GM03348 (cell line): Measurements from ENCODE around the gene SMARCB1.

ENCODE experiments used
- DNase-seq: peaks from one replicate; pipeline ENCODE4 v3.0.0; 2012; ENCODE audit warnings: low spot score

SMARCB1 gene

DNA sequence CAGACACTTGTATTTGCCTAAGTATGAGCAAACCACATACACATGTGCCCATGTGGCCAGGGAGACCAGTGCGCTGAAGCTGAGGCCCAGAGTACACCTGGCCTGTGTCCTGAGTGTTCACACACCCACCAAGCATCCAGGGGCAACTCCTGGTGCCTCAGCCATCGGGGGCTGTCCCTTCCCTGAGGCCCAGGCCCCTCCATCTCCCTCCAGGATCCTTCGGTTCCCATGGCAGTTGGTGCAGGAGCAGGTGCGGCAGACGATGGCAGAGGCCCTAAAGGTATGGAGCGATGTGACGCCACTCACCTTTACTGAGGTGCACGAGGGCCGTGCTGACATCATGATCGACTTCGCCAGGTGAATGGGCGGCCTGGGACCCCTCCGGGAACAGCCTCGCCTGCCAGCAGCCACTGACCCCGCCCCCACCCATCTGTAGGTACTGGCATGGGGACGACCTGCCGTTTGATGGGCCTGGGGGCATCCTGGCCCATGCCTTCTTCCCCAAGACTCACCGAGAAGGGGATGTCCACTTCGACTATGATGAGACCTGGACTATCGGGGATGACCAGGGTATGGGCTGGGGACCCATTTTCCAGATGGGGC lies 6.5 kb upstream of the SMARCB1 start:
- DNase-seq, result no peak

DNA sequence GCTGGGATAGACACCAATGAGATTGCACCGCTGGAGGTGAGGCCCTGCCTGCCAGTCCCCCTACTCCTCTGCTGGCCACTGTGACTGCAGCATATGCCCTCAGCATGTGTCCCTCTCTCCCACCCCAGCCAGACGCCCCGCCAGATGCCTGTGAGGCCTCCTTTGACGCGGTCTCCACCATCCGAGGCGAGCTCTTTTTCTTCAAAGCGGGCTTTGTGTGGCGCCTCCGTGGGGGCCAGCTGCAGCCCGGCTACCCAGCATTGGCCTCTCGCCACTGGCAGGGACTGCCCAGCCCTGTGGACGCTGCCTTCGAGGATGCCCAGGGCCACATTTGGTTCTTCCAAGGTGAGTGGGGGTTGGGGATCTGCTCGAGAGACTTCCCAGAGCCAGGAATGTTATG lies 5.7 kb upstream of the SMARCB1 start:
- DNase-seq, result no peak

DNA sequence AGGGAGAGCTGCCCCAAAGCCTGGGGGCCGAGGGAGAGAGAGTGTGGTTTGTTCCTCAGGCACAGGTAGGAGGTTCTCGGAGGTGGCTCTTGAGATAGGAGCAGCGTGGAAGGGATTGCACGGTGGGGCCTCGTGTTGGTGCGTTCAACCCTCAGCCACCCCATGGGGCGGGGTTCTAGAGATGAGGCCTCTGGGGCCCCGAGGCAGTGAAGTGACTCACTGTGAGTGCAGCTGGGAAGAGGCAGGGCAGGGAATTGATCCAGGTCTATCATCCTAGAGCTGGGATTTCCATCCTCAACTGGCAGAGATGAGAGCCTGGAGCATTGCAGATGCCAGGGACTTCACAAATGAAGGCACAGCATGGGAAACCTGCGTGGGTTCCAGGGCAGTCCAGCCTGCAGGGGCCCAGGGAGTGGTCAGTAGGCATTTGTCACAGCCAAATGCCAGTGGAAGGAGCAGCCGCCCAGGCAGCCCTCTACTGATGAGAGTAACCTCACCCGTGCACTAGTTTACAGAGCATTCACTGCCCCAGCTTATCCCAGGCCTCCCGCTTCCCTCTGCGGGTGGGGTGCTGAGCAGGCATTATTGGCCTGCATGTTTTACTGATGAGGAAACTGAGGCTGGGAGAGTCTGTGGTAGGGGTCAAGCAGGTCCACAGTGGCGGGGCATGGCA lies 5.1 kb upstream of the SMARCB1 start:
- DNase-seq, result peak; percentile 91

DNA sequence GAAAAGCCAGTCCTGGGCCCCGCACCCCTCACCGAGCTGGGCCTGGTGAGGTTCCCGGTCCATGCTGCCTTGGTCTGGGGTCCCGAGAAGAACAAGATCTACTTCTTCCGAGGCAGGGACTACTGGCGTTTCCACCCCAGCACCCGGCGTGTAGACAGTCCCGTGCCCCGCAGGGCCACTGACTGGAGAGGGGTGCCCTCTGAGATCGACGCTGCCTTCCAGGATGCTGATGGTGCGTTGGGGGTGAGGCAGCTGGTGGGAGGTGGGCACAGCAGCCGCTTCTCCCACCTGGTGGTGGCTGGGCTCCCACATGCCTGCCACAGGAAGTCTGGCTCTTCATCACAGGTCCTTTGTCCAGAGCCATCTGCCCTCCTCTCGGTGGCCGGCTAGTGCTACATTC lies 4.5 kb upstream of the SMARCB1 start:
- DNase-seq, result no peak

DNA sequence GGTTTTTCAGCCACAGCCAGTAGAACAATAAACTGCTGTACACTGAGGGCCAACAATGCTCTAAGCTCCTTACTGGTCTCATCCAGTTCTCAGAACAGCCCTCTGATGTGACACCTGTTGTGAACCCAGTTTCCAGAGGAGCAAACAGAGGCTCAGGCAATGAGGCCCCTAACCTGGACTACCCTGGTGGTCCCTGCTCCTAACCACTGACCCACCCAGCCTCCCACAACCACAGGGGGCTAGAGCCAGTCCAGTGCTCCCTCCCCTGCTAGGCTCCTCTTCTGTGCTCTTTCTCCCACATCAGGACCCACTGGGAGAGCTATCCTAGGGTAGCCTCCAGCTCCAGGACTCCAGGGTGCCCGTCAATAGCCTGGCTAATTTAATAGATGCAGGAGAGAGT lies 4.1 kb upstream of the SMARCB1 start:
- DNase-seq, result no peak

DNA sequence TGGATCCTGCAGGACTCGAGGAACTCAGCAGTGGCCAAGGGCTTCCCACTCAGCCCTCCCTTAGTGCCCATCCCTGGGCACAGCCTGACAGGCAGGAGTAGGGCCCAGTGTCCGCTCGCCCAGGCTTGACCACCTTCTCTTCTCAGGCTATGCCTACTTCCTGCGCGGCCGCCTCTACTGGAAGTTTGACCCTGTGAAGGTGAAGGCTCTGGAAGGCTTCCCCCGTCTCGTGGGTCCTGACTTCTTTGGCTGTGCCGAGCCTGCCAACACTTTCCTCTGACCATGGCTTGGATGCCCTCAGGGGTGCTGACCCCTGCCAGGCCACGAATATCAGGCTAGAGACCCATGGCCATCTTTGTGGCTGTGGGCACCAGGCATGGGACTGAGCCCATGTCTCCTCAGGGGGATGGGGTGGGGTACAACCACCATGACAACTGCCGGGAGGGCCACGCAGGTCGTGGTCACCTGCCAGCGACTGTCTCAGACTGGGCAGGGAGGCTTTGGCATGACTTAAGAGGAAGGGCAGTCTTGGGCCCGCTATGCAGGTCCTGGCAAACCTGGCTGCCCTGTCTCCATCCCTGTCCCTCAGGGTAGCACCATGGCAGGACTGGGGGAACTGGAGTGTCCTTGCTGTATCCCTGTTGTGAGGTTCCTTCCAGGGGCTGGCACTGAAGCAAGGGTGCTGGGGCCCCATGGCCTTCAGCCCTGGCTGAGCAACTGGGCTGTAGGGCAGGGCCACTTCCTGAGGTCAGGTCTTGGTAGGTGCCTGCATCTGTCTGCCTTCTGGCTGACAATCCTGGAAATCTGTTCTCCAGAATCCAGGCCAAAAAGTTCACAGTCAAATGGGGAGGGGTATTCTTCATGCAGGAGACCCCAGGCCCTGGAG lies 3.3 kb upstream of the SMARCB1 start:
- DNase-seq, result no peak

DNA sequence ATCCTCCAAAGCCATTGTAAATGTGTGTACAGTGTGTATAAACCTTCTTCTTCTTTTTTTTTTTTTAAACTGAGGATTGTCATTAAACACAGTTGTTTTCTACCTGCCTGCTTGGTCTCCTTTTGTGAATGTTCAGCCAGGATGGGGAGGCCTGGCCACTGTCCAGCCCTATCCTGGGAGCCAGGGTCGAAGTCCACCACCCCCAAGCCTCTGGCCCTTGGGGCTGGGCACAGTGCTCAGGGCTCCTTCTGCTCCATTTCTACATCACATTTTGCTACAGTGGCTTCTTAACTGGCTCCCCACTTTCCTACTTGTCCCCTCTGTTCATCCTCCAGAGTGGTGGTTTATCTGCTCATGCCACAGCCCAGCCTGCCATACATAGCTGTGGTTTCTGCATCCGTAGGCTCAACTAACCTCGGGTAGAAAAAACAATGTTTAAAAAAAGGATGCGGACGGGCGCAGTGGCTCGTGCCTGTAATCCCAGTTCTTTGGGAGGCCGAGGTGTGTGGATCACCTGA lies 2.5 kb upstream of the SMARCB1 start:
- no peak for DNase-seq

DNA sequence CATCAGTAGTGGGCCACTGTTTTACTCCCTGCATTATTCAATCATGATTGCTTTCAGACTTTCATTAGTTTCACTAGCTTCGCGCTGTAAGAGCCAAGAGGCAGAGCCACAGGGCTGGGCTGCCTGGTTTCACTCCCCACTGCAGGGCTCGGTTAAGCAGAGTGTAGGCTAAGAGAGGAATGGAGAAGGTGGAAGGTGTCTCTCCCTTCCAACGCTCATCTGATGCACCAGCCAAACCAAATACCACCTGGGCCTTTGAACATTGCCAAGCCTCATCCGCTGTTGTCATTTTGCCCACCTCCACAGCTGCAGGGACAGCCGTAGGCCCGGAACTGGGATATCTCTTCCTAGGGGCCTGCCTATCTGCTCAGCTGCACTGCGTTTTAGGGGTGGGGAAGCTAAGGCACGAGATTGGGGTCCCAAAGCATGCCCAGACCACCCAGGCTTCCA lies 480 bp upstream of the SMARCB1 start:
- no peak for DNase-seq

DNA sequence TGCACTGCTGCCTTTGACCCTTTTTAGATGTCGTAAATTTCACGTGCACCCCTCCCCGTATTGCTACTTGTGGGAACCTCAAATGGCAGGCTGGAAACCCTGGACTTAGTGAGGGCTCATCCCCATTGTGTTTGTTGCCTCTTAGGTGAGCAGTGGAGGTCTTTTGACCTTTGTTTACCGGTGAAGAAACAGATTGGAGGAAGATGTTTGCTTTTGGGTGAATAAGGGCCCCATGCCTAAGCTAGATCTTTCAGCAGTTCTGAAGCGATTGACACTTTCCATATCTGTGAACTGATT lies 782 bp downstream of the SMARCB1 start:
- no peak for DNase-seq

DNA sequence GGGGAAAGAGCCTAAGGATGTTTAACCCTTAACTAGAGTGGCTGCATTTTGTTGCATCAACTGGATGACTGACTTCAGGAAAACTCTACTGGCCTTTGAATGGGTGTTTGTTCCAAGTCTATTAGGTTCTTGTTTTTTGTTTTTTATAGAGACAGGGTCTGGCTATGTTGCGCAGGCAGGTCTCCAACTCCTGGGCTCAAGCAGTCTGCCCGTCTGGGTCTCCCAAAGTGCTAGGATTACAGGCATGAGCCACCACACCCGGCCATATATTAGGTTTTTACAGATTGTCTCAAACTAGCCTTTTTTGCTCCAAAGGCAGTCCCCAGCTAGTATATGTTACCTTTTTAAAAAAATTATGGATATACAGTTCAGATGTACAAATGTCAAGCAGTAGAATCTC lies 1.1 kb downstream of the SMARCB1 start:
- DNase-seq, result no peak

DNA sequence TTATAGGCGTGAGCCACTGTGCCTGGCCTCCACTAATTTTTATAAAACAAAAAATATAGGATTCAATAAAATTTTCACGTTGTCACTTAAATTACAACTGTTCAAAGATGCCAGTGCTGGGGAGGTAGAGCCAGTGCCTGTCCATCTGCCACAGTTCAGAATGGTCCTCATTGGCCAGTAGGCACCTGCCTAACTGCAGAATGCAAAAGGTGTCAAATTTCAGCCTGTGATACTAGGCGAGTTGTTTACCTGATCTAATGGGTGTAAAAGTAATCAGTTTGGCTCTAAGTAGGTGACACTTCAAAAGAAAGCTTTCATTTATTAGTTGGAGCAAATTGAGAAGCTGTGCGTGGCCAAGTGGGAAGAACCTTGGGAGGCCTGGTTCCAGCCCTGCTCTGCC lies 2.4 kb downstream of the SMARCB1 start:
- no peak for DNase-seq

DNA sequence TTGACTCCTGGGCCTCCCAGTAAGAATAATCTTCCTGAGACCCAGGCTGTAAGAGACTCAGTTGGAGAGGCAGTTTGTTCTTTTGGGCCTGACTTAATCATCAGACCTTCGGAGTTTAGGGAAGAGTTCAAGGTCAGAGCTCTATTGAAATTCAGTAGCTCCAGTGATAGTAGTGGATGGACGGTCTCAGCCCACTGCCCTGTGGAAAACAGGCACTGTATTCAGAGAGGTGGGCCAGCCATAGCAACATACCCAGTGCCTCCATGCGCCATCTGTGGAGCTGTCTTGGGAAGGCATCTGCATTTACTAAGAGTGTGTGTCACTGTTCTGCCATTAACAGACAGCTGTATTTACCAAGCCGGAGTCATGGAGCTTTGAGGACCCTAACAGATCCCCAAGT lies 2.9 kb downstream of the SMARCB1 start:
- DNase-seq, result no peak

DNA sequence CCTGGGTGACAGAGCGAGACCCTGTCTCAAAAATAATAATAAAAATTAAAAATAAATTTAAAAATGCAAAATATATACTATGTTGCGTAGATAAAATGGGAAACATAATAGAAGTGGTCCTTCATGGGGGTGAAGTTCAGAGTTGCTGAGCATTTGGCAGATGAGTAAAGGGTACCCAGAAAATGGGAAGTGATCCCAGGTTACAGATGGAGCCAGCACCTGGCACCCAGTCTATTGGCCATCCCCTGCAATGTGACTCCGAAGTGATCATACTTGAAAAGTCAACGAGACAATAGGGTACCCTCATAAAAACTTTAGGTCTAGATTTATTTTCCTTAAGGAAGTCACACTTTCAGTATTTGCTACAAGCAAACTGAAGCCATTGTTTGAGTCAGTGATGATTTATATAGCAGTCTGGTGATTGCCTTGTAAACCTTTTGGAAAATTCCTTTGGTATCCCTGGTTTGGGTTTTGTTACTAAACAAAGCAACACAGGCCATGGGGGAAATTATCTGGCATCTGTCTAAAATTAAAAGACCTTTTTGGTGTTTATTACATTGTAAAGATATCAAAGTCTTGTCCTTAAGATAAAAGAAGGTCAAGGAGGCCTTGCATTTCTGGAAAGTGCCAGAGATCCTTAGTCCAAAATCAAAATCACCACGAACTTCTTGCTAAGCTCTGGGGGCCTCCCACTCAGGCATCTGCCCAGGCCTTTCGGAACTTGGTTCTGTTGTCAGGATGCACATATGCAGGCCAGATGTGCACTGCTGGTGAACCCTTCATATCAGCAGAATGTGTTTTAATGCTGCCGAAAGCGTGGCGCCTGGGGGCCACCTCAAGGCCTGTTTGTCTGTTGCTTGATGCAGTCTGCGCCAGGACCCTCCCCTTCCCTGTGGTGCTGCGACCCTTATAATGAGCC lies 4.3 kb downstream of the SMARCB1 start:
- peak; percentile 87 for DNase-seq

DNA sequence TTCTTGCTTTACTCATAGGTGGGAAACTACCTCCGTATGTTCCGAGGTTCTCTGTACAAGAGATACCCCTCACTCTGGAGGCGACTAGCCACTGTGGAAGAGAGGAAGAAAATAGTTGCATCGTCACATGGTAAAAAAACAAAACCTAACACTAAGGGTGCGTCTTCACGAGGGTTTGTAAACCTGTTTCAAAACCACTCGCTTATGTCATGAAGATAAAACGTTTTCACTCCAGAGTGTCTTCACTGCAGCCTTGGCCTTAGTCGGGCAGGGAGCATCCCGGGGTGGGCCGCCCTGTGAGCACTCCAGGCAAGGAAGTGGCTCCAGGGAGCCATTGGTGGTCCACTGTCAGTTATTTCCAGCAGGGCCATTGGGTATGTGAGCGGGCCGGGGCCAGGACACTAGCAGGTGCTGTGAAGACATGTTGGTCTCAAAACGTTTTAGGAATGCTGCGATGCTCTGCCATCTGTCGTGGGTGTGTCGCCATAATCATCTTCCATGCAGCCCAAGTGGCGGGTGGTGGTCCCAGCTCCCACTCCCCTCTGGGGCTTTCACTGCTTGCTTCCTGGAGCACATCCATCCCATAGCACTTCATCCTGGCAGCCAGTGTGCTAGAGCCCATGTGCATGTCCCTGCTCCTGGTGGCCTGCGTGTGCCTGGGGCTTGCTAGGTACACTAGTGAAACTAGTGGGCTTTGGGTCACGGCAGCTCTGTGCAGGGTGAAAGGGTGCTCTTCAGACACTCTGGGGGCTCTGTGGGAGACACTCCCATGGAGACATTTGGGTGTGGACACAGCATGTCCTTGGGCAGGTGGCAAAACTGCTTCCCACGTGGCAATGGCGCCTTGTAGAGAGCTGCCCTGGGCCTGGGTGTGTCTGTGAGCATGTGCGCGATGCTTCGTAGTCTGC lies 5.2 kb downstream of the SMARCB1 start:
- DNase-seq, result no peak

DNA sequence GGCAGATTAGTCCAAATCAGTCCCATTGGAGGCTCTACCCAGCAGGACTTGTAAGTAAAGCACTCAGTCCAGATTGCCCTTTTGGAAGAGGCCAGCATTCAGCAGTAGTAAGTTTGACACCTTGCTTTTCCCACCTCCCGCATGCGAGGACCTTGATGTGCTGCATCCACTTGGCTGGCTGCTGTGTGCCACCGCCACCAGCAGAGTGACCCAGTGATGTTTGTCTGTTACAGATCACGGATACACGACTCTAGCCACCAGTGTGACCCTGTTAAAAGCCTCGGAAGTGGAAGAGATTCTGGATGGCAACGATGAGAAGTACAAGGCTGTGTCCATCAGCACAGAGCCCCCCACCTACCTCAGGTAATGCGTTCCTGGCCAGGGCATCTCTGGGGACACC lies 6.6 kb downstream of the SMARCB1 start:
- DNase-seq, result no peak

DNA sequence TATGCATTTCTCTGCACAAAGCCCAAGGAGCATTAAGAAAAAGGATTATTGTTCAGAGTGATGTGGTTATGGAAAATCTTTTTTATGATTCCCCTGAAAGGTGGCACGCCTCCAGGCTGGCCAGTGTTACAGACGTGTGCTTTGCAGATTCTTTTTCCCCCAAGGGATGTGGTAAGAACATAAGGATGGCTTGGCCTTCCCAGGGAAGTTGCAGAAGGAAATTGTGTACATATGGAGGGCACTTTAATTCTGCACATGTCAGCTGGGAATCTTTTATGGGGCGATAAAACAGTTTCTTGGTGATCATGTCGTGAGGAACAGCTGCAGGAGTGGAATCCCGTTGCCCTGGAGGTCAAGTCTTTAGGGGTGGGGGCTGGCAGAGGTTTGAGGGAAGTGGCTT lies 9.7 kb downstream of the SMARCB1 start:
- DNase-seq, result no peak

DNA sequence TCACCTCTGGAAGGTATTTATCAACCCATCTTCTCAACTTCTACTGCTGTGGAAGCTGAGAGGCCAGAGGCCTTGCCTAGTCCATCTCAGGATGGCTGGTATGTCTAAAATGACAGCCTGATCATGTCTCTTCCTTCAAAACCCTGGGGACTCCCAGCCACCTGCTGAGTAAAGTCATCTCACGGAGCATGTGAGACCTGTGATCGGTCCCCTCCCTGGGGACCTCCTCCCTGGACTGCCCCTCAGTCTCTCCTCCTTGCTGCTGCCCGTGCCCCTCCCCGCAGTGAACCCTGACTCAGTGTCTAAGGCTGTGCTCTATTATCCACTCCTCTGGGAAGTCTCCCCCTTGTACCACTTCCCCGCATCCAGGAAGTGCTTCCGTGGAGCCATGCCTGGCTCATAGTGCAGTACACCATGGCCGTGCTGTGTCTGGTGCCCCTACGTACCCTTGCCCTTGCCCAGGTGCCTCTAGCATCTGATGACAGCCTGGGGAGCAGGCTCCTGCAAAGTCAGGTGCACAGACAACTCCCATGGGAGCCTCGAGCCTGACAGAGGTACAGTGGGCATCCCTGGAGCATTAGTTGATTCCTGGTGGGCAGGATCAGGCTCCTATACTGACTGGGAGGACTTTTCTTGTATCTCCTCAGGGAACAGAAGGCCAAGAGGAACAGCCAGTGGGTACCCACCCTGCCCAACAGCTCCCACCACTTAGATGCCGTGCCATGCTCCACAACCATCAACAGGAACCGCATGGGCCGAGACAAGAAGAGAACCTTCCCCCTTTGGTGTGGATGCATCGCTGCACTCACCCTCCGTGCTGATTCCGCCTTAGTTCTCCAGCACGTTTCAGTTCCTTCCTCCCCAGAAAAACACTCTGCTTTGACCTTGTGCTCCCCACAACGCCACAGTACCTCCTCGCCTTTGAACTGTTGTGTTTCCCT lies 13.8 kb downstream of the SMARCB1 start:
- no peak for DNase-seq

DNA sequence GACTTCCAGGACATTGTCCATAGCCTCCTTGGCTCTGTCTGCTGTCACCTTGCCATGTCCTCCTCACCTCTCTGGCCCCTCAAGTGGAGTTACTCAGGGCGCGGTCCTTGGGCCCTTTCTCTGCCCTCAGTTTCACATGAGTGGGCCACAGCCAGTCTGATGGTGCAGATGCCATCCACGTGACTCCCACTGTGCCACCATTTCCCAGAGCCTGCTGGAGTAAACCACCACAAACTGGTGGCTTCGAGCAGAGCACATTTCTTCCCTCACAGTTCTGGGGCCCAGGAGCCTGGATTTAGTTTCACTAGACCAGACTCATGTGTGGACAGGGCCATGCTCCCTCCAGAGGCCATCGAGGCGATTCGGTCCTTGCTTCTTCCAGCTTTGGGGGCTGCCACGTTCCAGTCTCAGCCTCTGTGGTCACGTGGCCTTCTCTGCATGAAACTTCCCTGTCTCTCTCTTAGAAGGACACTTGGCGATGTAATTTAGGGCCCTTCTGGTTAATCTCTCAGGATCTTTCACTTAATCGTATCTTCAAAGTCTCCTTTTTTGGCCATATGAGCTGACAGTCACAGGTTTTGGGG lies 14.6 kb downstream of the SMARCB1 start:
- DNase-seq, result no peak

DNA sequence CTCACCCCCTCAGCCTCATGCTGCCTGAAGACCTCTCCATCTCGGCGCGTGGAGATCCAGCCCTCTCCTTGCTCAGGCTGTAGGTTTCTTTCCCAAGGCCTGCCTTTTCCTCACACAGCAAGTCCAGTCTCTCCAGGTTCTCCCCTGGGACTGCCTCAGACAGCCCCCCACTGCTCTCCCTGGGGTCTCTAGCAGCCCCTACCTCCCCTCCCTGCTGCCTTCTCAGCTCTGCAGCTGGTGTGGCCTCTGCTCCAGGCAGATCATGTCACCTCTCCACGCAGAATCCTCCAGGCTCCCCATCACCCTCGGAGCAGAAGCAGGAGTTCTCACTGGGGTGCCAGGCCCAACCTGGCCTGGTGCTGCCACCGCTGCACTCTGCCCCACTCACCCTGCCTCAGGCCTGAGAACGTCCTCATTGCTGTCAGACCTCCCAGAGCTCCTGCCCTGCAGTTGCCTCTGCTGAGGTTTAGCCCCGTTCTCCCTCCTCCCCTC lies 15.2 kb downstream of the SMARCB1 start:
- no peak for DNase-seq
